Mesenteric fat pad (tissue), 1 donor: ENCODE results near the gene EIF5A. TPM values are rescaled to one million over a fixed set of nuclear protein-coding genes. Genes with fewer than 3 reads are reported as not detected.

ENCODE experiments used
- DNase-seq: peaks from one replicate; pipeline ENCODE4 v3.0.0-alpha.2; 2020; ENCODE audit warnings: low spot score
- long read RNA-seq: library from polyadenylated mRNA; unstranded; transcript quantifications from one replicate; pipeline ENCODE4 v2.0.0, GENCODE V29; 2020
- total RNA-seq: library from RNA; stranded (reverse); fragmentation: NEBNext Ultra II Directional; extraction: Animal tissue kit (Norgen Biotek cat#: 25700); gene quantifications from one replicate; pipeline ENCODE4 v1.2.1, GENCODE V29; 2021
- donor health status: DM: yes; HTN: yes; CAD: no.

Gene EIF5A
- total RNA-seq, result 503 TPM
- long read RNA-seq, transcript EIF5A-205 (6 exons, 1,271 nt), result minor isoform, 47 of 665 reads
- long read RNA-seq, transcript EIF5A-202 (6 exons, 1,511 nt), result major isoform, 575 of 665 reads
- long read RNA-seq, partial matches to known transcripts, result 19 of 665 reads
- long read RNA-seq, other reads (novel, unspliced or antisense), result 19 of 665 reads

DNA sequence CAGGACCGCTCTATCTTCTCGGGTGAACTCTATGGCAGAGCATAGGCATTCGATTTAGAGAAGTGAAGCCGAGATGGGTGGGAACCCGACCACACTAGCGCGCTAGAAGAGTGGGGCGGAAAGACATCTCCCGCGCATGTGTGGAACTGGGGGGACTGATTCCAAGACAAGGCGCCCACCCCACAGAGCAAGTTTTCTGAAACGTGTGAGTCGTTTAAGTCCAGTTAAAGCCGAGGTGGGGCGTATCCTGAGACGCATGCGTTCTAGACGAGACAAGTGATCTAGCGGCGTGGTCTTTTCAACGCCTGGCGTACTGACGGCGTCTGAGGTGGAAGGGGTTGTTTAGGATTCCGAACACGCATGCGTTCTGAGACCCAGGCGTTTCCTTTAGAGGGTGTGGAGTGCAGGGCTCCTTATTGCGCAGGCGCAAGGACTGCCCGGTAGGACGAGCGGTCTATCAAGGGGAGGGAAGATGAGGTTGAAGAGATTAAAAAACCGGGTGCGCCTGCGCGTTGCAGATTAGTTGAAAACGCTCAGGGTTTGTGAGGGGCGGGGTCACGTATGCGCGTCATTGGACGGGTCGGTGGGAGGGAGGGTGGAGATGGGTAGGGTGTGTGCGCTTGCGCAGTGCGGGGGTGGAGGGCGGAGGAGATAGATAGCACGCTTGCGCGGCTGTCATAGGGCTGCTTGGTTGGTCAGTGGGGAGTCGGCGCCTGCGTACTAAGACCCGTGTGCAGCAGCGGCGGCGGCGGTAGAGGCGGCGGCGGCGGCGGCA is at the start of gene EIF5A:
TSS of gene EIF5A (plus strand) at position 718 of the 775 bp plus-strand sequence. CDS start 2,008 bp downstream, outside the sequence.
- DNase-seq, result peak; percentile 100

DNA sequence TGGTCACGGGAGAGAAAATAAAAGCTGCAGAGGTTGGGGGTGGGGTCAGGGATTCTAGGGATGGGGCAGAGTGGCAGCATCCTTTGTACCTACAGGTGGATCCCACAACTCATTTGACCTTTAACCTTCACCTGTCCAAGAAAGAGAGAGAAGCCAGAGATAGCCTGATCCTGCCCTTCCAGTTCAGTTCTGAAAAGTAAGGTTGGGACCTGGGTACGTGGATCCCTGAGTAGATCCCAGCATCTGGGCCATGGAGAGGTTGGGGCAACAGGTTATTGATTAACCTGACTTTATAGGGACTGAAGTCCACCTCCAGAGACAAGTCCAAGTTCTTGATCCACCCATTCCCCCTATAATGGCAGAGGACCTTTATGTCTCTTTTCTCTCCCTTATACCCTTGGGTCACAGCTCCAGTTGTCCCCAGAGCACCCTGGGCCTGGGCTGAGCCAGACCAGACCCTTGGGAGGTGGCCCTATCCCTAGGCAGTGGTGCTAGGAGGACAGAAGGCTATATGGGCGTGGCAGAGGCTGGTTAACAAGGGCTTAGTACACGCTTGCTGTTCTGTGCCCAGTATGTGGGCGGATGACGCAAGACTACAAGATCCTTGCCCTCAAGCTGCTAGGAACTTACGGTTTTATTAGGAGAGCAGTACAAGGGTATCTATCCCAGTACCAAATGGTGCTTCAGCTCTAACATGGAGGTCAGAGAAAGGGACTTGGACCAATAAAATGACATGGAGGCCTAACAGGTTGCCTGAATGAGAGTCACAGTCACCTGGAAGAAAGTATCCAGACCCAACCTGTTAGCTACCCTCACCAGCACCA is 48.5 kb upstream of the EIF5A start:
- DNase-seq, result no peak

DNA sequence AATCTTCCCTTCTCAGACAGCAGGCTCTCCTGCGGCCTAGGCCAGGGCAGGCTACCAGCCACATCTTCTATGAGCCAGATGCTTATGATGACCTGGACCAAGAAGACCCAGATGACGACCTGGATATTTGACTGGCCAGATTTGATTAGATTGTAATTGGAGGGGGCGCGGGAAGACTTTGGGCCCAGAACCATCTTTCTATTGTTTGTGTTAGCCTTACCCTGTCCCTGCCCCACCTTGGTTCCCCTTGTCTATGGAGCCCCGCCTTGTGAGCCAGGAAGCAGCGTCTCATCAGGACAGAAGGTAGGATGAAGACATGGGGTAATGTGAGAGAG is 47.9 kb upstream of the EIF5A start:
- no peak for DNase-seq

DNA sequence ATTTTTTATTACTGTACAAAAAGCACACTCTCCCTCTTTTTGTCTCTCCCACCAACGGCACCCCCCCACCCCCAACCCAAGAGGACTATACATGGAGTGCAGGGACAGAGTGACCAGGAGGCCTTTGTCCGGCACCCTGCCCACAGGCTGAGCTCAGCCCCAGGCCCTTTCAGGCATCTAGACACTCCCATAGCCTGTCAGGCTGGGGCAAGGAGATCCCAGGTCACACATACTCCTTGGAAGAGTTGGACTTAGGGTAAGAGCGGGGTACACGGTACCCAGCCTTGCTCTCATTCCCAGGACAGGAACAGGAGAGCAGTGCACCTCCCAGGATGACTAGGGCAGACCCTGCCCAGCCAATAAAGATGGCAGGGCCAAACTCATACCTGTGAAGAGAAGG is 47.3 kb upstream of the EIF5A start:
- no peak for DNase-seq

DNA sequence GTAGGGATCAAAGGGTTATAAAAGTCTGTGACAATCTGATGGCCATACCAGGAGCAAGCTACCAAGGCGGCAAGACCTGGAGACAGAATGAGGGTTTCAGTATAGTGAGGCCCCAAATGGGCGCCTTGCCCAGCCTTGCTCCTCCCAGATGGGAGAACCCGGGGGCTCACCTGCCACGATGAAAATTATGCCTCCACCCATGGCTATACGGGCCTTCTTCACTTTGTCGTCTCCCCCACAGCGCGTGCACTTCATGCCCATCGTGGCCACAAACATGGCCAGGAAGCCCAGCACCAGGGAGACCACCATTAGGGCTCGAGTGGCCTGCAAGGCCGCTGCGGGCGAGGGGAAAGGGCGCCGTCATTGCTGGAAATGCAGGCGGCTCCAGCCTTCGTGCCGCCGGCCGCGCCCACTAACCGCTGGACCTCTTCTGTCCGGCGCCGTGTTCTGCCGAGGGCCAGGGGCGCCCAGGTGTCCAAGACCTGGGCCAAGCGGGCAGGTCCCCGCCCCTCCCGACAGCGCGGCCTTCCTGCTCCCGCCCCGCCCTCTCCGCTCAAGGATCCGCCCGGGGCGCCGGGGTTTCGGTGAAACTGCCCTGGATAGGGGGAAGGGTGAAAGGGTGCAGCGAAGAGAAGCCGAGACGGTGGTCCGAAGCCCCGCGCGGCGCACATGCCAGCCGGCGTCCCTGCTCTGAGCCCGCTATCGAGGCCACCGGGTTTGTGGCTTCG is 46.6 kb upstream of the EIF5A start:
- DNase-seq, result no peak

DNA sequence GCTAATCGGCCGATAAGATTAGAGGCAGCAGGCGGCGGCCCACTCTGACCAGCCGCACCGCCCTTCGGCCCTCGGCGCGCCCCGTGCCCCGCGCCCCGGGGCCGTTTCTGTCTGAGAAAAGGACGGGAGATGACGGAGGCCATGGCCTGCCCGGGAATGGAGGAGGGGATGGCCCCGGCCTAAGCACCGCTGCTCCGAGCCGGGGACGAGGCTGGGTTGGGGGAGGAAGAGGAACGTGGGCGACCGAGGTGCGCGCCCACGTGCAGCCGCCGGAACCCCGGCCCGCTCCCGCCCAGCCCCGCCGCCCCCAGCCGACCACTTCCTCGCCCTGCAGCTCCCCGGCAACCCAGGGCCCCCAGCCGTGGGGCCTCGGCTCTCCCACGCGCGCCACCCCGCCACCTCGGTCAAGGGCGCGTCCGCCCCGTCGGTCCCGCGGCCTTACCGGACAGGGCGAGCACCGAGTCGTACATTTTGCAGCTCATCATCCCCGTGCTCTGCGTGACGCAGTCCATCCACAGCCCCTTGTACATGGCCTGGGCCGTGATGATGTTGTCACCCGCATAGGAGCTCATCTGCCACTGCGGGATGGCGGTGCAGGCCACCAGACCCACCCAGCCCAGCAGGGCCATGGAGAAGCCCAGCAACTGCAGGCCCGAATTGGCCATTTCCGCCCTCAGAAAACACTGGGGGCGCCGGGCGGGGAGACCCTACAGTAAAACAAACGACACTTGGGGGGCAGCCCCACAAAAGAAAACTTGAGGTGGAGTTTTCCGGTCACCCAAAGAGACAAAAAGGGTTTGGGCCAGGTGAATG is 45.8 kb upstream of the EIF5A start:
- DNase-seq, result no peak

DNA sequence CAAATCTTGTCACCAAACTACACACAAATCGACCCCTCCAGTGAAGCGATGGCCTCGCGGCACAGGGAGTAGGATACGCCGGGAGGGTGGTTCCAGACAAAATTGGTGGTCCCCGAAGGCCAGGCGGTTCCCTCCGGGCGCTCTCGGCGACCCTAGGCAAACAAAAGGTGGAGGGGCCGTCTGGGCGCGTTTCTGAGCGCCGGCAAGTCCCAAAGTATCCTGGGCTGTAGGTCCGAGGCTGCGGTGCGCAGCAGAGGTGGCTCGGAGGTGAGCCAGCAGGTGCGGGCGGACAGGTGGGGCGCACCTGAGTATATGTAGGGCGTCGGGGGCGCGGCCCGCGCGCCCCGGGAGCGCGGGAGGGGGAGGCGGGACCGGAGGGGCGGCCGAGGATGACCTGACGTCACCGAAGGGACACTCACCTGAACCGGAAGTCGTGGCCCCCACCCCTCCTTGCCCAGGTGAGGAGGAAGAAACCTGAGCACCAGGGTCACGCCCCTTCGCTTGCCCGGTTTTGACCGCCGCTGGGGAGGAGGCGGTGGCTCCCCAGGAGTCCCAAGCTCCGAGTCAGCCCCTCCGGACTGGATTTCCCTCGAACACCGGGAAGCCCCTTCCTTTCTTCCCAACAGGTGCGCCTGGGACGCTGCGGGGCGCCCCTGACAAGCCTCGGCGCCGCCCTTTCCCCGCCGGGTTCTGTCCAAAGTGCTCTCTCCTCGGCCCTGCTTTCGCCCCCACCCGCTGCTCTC is 45.1 kb upstream of the EIF5A start, which contains the start of gene CLDN7:
TSS of gene CLDN7 (minus strand) at position 287 of the 743 bp plus-strand sequence. CDS start 435 bp downstream, outside the sequence.
- no peak for DNase-seq

DNA sequence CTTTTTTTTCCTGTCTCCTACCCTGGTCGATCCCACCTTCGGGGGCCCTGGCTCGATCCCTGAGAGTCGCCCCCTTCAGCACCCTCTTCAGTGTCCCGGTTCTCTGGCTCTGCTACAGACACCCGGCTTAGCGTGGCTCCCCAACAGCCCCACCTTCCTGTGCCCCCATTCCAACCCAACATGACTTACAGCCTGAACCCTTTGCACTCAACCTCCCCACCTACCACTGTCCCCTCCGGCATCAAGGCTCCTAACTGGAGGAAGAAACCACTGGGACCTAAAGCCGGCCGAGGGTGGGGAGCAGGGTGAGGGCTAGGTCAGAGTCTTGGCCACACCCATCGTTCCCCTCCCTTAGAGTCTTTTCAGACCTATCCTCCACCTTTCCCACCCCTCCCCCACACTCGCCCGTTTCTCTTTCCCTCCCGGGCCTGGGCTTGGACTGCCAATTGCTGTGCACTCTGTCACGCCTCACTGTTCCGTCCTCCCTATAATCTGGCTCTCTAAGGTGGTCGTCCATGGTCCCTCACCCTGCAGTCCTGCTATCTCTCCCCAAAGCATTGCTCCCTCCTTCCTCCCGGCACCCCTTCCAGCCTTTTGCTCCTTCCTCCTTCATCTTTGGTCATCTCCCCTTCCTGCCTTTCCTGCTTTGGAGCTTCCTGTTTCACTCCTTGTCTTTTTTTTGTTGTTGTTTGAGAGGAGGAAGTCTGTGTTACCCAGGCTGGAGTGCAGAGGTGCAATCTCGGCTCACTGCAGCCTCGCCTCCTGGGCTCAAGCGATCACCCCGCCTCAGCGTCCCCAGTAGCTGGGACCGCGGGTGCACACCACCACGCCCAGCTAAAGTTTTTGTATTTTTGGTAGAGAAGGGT is 44.3 kb upstream of the EIF5A start:
- no peak for DNase-seq

DNA sequence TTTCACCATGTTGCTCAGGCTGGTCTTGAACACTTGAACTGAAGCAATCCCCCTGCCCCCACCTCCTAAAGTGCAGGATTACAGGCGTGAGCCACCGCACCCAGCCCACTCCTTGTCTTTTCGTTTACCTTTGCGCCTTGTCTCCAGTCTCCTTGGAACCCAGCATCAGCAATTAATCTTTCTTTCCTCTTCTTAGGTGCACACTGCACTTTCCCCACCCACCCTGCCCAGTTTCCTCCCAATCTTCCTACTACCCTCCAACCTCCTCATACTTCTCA is 43.7 kb upstream of the EIF5A start:
- DNase-seq, result no peak

DNA sequence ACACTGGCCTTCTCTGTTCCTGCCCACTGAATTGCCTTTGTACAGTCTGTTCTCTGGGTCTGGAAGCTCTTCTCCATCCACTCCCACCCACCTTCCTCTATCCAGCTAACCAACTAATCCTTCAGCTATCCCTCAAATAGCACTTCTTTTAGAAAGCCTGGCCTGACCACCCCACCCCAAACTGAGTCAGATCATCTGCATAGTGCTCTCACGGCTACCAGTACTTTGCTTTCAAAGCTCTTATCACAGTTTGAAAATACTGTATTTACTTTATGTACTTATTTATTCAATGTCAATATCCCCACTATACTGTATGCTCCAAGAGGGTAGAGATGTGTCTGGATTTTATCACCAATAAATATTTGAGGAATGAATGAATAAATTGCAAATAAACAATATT is 40.6 kb upstream of the EIF5A start:
- no peak for DNase-seq

DNA sequence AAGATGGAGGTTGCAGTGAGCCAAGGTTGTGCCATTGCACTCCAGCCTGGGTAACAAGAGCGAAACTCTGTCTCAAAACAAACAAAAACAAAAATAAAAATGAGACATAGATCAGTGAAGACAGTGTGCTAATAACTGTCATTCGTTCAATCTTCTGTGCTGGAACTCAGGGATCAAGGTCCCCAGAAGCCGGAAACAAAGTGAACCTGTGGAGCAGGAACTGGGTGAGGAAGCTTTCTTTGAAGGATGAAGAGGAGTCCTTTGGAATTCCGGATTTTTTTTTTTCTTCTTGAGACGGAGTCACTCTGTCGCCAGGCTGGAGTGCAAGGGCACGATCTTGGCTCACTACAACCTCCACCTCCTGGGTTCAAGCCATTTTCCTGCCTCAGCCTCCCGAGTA is 28.0 kb upstream of the EIF5A start:
- DNase-seq, result no peak

DNA sequence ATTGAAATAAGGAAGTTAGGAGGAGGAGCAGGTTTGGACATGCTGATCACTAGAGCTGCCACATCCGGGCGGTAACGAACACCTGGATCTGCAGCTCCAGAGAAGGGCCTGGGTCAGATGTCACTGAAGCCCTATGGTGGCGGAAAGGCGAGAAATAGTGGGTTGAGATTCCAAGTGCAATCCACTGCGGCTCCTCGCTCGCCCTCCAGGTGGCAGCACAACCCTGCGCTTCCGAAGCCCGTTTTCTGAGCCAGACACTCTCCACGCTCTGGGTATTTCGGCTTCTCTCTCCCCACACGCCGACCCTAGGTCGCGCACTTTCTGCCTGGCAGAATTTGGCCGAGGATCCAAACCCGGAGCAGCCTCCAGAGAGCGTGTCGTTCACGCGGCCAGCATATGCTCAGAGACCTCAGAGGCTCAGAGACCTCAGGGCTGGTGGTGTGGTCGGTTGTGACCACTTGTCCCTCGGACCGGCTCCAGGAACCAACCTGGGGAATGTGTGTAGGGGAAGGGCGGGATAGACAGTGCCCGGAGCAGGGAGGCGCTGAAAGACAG is 26.8 kb upstream of the EIF5A start:
- no peak for DNase-seq

DNA sequence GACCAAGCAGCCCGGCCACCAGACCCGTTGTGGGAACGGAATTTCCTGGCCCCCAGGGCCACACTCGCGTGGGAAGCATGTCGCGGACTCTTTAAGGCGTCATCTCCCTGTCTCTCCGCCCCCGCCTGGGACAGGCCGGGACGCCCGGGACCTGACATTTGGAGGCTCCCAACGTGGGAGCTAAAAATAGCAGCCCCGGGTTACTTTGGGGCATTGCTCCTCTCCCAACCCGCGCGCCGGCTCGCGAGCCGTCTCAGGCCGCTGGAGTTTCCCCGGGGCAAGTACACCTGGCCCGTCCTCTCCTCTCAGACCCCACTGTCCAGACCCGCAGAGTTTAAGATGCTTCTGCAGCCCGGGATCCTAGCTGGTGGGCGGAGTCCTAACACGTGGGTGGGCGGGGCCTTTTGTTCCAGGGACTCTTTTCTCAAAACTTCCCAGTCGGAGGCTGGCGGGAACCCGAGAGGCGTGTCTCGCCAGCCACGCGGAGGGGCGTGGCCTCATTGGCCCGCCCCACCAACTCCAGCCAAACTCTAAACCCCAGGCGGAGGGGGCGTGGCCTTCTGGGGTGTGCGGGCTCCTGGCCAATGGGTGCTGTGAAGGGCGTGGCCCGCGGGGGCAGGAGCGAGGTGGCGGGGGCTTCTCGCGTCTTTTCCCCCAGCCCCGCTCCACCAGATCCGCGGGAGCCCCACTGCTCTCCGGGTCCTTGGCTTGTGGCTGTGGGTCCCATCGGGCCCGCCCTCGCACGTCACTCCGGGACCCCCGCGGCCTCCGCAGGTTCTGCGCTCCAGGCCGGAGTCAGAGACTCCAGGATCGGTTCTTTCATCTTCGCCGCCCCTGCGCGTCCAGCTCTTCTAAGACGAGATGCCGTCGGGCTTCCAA is 26.1 kb upstream of the EIF5A start, which contains the start of gene SLC2A4:
TSS of gene SLC2A4 (plus strand) at position 645 of the 879 bp plus-strand sequence. CDS start at position 862, 217 bp downstream.
- peak; percentile 97 for DNase-seq

DNA sequence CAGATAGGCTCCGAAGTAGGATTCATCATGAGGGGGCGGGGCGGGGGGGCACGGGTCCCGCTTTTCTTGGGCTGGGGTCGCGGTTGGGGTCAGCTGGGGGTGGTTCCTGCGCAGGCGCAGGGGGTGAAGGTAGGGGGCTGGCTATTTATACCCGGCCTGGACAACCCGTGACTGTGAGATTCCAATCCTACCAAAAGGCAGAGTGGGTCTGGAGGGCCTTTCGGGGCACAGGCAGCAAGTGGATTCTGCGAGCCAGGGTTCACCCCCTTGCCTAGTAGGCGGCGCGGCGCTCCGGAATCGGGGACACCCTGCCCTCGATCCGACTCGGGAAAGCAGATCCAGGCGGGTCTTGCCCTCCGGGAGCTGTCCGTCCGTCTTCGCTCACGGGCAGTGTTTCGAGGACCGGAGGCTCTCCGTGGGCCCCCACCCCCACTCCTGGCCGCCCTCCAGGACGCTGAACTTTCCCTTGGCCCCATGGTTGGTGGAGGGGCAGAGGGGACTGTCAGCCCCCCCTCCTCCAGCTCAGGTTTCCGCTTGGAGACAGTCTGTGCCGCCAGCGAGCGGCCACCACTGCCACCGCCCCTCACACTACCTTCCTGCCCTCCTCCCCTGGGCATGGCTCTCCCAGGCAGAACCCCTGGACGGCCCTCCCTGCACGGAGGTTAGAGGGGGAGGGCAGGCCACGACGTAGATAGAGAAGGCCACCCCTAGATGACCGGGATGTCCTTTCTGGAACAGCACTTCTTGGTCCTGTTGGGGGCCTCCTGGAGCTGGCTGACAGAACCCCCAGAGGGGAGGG is 25.3 kb upstream of the EIF5A start:
- DNase-seq, result no peak

DNA sequence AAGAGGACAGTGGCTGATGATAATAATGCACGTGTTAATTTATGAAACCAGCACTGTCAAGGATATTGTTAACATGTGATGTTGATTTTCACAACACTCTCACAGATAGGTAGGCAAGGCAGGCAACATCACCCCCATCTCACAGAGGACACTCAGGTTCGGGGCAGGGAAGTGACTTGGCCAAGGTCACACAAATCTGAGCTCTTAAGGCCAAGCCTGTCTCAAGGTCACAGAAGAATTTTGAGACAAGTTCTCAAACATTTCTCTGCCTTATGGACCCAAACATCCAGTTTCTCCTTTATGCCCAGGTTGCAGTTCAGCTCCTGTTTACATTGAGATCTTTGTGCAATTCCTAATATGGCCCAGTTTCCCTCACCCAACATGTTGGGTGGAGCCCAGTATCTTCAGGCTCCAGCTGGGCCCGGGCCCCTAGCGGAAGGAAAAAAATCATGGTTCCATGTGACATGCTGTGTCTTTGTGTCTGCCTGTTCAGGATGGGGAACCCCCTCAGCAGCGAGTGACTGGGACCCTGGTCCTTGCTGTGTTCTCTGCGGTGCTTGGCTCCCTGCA is 24.6 kb upstream of the EIF5A start:
- DNase-seq, result no peak

DNA sequence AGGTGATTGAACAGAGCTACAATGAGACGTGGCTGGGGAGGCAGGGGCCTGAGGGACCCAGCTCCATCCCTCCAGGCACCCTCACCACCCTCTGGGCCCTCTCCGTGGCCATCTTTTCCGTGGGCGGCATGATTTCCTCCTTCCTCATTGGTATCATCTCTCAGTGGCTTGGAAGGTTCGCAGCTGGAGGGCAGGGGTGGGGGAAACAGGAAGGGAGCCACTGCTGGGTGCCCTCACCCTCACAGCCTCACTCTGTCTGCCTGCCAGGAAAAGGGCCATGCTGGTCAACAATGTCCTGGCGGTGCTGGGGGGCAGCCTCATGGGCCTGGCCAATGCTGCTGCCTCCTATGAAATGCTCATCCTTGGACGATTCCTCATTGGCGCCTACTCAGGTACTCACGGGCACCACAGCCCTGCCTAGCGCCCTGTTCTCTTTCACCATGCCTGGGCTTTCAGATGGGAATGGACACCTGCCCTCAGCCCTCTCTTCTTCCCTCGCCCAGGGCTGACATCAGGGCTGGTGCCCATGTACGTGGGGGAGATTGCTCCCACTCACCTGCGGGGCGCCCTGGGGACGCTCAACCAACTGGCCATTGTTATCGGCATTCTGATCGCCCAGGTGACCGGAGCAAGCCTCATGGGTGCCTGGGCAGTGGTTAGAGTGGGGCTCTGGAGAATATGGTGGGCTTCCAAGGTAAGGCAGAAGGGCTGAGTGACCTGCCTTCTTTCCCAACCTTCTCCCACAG is 23.8 kb upstream of the EIF5A start:
- no peak for DNase-seq
